Neuronal stem cell (in vitro differentiated cells): ENCODE results near the gene LRPPRC. TPM values are rescaled to one million over a fixed set of nuclear protein-coding genes. Genes with fewer than 3 reads are reported as not detected.
A peak's percentile ranks its signal among the peaks of the same experiment; 100 is the strongest.

Experiments used
- DNase-seq: peaks from one replicate; pipeline ENCODE4 v3.0.0-alpha.2; 2013; ENCODE audit warnings: low spot score
- H2AFZ ChIP-seq: one replicate; pipeline ENCODE4 v1.6.1; 2013; ENCODE audit warnings: mild to moderate bottlenecking, low read length, inconsistent platforms
- H2AK5ac ChIP-seq: 2 replicates; pipeline ENCODE4 v1.6.1; 2013; ENCODE audit warnings: low read depth, mild to moderate bottlenecking, inconsistent platforms, low read length, moderate library complexity, mixed read lengths
- H2BK120ac ChIP-seq: 2 replicates; pipeline ENCODE4 v1.6.1; 2013; ENCODE audit warnings: low read depth, mild to moderate bottlenecking, inconsistent platforms, low read length, moderate library complexity, mixed read lengths
- H2BK12ac ChIP-seq: one replicate; pipeline ENCODE4 v1.6.1; 2013; ENCODE audit warnings: low read length, inconsistent platforms
- H2BK15ac ChIP-seq: 2 replicates; pipeline ENCODE4 v1.6.1; 2013; ENCODE audit warnings: mild to moderate bottlenecking, low read length, inconsistent platforms, mixed read lengths
- H2BK5ac ChIP-seq: one replicate; pipeline ENCODE4 v1.6.1; 2013; ENCODE audit warnings: inconsistent platforms, mild to moderate bottlenecking, low read length, moderate library complexity
- H3K14ac ChIP-seq: one replicate; pipeline ENCODE4 v1.6.1; 2013; ENCODE audit warnings: low read length, inconsistent platforms
- H3K18ac ChIP-seq: 2 replicates; pipeline ENCODE4 v1.6.1; 2013; ENCODE audit warnings: low read length, inconsistent platforms
- H3K23ac ChIP-seq: 2 replicates; pipeline ENCODE4 v1.6.1; 2013; ENCODE audit warnings: low read depth, mild to moderate bottlenecking, mixed read lengths, low read length, inconsistent platforms; ENCODE audit not compliant: poor library complexity
- H3K27ac ChIP-seq: replicated peaks from 3 replicates; pipeline ENCODE4 v1.5.1; 2013; ENCODE audit warnings: low read length, inconsistent platforms
- H3K27me3 ChIP-seq, 3 experiments: 2 replicates each; pipeline ENCODE4 v1.6.1; 2013; ENCODE audit warnings: low read length in 3 of 3, mild to moderate bottlenecking in 2 of 3, inconsistent platforms in 1 of 3, low read depth in 1 of 3, mixed read lengths in 1 of 3, moderate library complexity in 1 of 3; ENCODE audit not compliant: control insufficient read depth in 3 of 3, insufficient read depth in 3 of 3
- H3K36me3 ChIP-seq, 2 donors: replicated peaks in 1 of 2; 2 replicates each; pipeline ENCODE4 v1.6.1; 2013; ENCODE audit warnings: low read length in 2 of 2; ENCODE audit not compliant: control insufficient read depth in 2 of 2, insufficient read depth in 2 of 2
- H3K4ac ChIP-seq: 2 replicates; pipeline ENCODE4 v1.6.1; 2013; ENCODE audit warnings: inconsistent platforms, mild to moderate bottlenecking, low read length, moderate library complexity
- H3K4me1 ChIP-seq, 2 donors: 1 replicate in 1 of 2; 2 replicates in 1 of 2; pipeline ENCODE4 v1.6.1; 2013; ENCODE audit warnings: low read length in 2 of 2, low read depth in 1 of 2; ENCODE audit not compliant: control insufficient read depth in 2 of 2, insufficient read depth in 1 of 2
- H3K4me2 ChIP-seq: one replicate; pipeline ENCODE4 v1.6.1; 2013; ENCODE audit warnings: mild to moderate bottlenecking, low read length, inconsistent platforms; ENCODE audit not compliant: insufficient read depth, poor library complexity, severe bottlenecking
- H3K4me3 ChIP-seq, 2 donors: 2 replicates each; pipeline ENCODE4 v1.5.1; 2013; ENCODE audit warnings: low read length in 2 of 2, mild to moderate bottlenecking in 2 of 2, inconsistent platforms in 1 of 2, moderate library complexity in 1 of 2
- H3K79me1 ChIP-seq: one replicate; pipeline ENCODE4 v1.6.1; 2013; ENCODE audit warnings: low read depth, mild to moderate bottlenecking, inconsistent platforms, low read length, moderate library complexity
- H3K9ac ChIP-seq: one replicate; pipeline ENCODE4 v1.6.1; 2013; ENCODE audit warnings: mild to moderate bottlenecking, low read depth, low read length, inconsistent platforms; ENCODE audit not compliant: poor library complexity
- H3K9me3 ChIP-seq, 2 donors: replicated peaks in 1 of 2; 2 replicates each; pipeline versions ENCODE3 to v1.6.1; 2013; ENCODE audit warnings: low read length in 2 of 2, mild to moderate bottlenecking in 2 of 2, inconsistent platforms in 1 of 2, low read depth in 1 of 2, mixed read lengths in 1 of 2, moderate library complexity in 1 of 2; ENCODE audit not compliant: control insufficient read depth in 2 of 2, insufficient read depth in 1 of 2
- H4K8ac ChIP-seq: one replicate; pipeline ENCODE4 v1.6.1; 2013; ENCODE audit warnings: low read depth, mild to moderate bottlenecking, inconsistent platforms, low read length, moderate library complexity
- H4K91ac ChIP-seq: one replicate; pipeline ENCODE4 v1.6.1; 2013; ENCODE audit warnings: low read length, low read depth, mild to moderate bottlenecking, inconsistent platforms; ENCODE audit not compliant: poor library complexity
- WGBS, 2 donors: extraction: QIAGEN DNeasy Blood & Tissue Kit; methylation state at CpG; one replicate each; pipeline ENCODE4 v1.1.7; 2013; ENCODE audit warnings: missing lambda C conversion rate in 2 of 2, mixed read lengths in 1 of 2; ENCODE audit not compliant: insufficient read length in 2 of 2, insufficient replicate concordance in 1 of 2; ENCODE audit errors: extremely low coverage in 2 of 2; 5-methylcytosine and 5-hydroxymethylcytosine counted together
- polyA plus RNA-seq, 2 experiments: library from polyadenylated mRNA; stranded (reverse); fragments of 200-250 nt; gene quantifications; one replicate each; pipeline ENCODE4 v1.2.3, GENCODE V29; 2013

LRPPRC gene
- 56.3 TPM for polyA plus RNA-seq (2013, experiment 1 of 2)
- 58.0 TPM for polyA plus RNA-seq (2013, experiment 2 of 2)

- Histone ChIP-seq H3K4me1 (peaks cover 2 to 8% of the 10 kb centered on the region in 2 donors), H3K4ac (no peak within 1 kb of the TSS), H3K9ac (peak within 1 kb of the TSS; percentile 97), H3K27me3 (no peaks in the 10 kb centered on the region), H3K23ac (peak within 1 kb of the TSS; percentile 97), H4K91ac (no peak within 1 kb of the TSS), H2BK5ac (peak within 1 kb of the TSS; percentile 85), H3K4me2 (peak within 1 kb of the TSS; percentile 88), H2BK12ac (no peak within 1 kb of the TSS), H3K18ac (peak within 1 kb of the TSS; percentile 95), H3K9me3 (peaks cover 2 to 3% of the 10 kb centered on the region in 2 donors), H3K79me1 (peaks cover 11% of the 10 kb centered on the region), H2AFZ (peak within 1 kb of the TSS; percentile 81), H3K36me3 (peaks cover 4 to 37% of the 10 kb centered on the region in 2 donors), H3K27ac (peak within 1 kb of the TSS; percentile 79), H3K4me3 (peak within 1 kb of the TSS; percentile 90 to 100), H2BK15ac (peak within 1 kb of the TSS; percentile 69), H2BK120ac (no peak within 1 kb of the TSS), H2AK5ac (peak within 1 kb of the TSS; percentile 94), H3K14ac (no peak within 1 kb of the TSS), H4K8ac (no peak within 1 kb of the TSS)
- no CpG with 5 or more reads among the region's 64 CpGs for WGBS, 2 donors
- peak; percentile 95 for DNase-seq
Measured at GRCh38 chr2:43995733-43996533, at the start of gene LRPPRC. Gene LRPPRC, minus strand, starts transcription at chr2:43995989. Its CDS starts 42 bp downstream, at chr2:43995947.

- Histone ChIP-seq H3K4ac (no peak overlapping the region), H3K9me3 (peaks cover 0 to 4% of the 10 kb centered on the region in 2 donors), H2AK5ac (no peak overlapping the region), H2BK5ac (no peak overlapping the region), H2BK15ac (no peak overlapping the region), H3K36me3 (no peaks in the 10 kb centered on the region), H4K8ac (no peak overlapping the region), H3K27me3 (no peaks in the 10 kb centered on the region), H3K14ac (no peak overlapping the region), H3K27ac (no peak overlapping the region), H4K91ac (no peak overlapping the region), H3K23ac (no peak overlapping the region), H2BK12ac (no peak overlapping the region), H2BK120ac (no peak overlapping the region), H3K18ac (no peak overlapping the region), H3K4me3 (no peak overlapping the region), H2AFZ (no peak overlapping the region), H3K79me1 (no peaks in the 10 kb centered on the region), H3K4me1 (peaks cover 0 to 2% of the 10 kb centered on the region in 2 donors), H3K4me2 (no peak overlapping the region), H3K9ac (no peak overlapping the region)
- DNase-seq: no peak
- no CpG with 5 or more reads among the region's 3 CpGs for WGBS, 2 donors
Measured at GRCh38 chr2:44045061-44045460, 49.3 kb upstream of the LRPPRC start.

DNA sequence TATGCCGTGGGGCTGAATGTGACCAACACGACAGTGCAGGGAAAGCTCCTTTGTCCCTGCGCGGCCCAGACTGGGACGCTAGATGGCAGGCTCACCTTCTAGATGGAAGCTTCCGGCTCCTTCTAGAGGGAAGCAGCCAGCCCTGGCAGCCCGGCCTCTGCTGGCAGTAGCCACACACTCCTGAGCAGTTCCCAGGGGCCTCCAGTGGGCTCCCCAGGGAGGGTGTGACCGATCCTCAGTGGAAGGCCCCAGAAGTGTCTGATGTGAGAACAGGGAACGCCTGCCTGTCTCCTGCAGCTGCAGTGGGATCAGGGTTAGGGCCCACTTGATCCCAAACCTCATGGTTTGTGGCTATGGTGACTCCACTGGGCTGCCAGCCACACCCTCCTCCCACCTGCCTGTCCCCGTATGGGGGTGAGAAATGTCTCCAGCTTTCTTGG is 48.5 kb upstream of the LRPPRC start:
- no peak overlapping the region for H2BK12ac ChIP-seq
- H4K91ac ChIP-seq: no peak overlapping the region
- peaks cover 0 to 4% of the 10 kb centered on the region in 2 donors for H3K9me3 ChIP-seq
- no peak overlapping the region for H4K8ac ChIP-seq
- H3K4me3 ChIP-seq: no peak overlapping the region
- H2AFZ ChIP-seq: peak overlapping the region; percentile 93
- H3K36me3 ChIP-seq: no peaks in the 10 kb centered on the region
- H3K14ac ChIP-seq: no peak overlapping the region
- H3K9ac ChIP-seq: no peak overlapping the region
- peaks cover 0 to 4% (median 0%) of the 10 kb centered on the region in 3 experiments for H3K27me3 ChIP-seq
- no peak overlapping the region for H2BK5ac ChIP-seq
- peak overlapping the region; percentile 38 for H3K18ac ChIP-seq
- no peak overlapping the region for H2BK15ac ChIP-seq
- H3K23ac ChIP-seq: no peak overlapping the region
- DNase-seq: peak; percentile 74
- H2BK120ac ChIP-seq: no peak overlapping the region
- no peak overlapping the region for H3K27ac ChIP-seq
- H2AK5ac ChIP-seq: no peak overlapping the region
- WGBS, 2 donors: no CpG with 5 or more reads among the region's 10 CpGs
- H3K4me2 ChIP-seq: no peak overlapping the region
- H3K4ac ChIP-seq: no peak overlapping the region
- H3K79me1 ChIP-seq: no peaks in the 10 kb centered on the region
- peaks cover 0 to 2% of the 10 kb centered on the region in 2 donors for H3K4me1 ChIP-seq

DNA sequence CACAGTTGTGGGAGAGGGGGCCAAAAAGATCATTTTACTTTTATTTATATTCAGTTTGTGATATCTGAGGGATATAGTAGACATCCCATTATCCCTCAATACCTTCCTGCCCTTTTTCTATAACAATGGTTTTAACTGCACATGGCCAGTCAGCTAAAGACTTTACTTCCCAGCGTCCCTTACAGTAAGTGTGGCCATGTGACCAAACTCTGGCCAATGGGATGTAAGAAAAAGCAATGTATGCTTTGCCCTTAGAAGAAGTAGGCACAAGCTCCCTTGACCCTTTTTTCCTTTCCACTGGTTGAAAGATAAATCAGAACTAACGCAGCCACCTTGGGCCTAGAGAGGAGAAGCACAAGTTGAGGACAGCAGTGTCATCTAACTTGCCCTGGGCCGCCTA is 44.6 kb upstream of the LRPPRC start:
- Histone ChIP-seq H3K4me3 (no peak overlapping the region), H3K79me1 (no peaks in the 10 kb centered on the region), H2BK120ac (no peak overlapping the region), H3K9me3 (no peaks in the 10 kb centered on the region), H4K8ac (no peak overlapping the region), H4K91ac (no peak overlapping the region), H3K18ac (no peak overlapping the region), H3K4me2 (no peak overlapping the region), H2AFZ (no peak overlapping the region), H3K36me3 (no peaks in the 10 kb centered on the region), H3K14ac (no peak overlapping the region), H3K27me3 (peaks cover 0 to 11% (median 0%) of the 10 kb centered on the region in 3 experiments), H2BK15ac (no peak overlapping the region), H3K4ac (no peak overlapping the region), H2BK12ac (no peak overlapping the region), H3K23ac (no peak overlapping the region), H3K9ac (no peak overlapping the region), H2BK5ac (no peak overlapping the region), H3K27ac (no peak overlapping the region), H3K4me1 (peaks cover 0 to 8% of the 10 kb centered on the region in 2 donors), H2AK5ac (no peak overlapping the region)
- no peak for DNase-seq
- WGBS, 2 donors: no CpG with 5 or more reads among the region's 3 CpGs
